Keratinocyte (primary cell): ENCODE results near the gene DACT2.

Source experiments
- EZH2 ChIP-seq: IDR thresholded peaks from one replicate; pipeline ENCODE4 v1.6.1; 2012; ENCODE audit warnings: inconsistent platforms, mild to moderate bottlenecking, low read length, moderate library complexity
- TF ChIP-seq, protein P1 (sequence below), 3 experiments: IDR thresholded peaks in 1 of 3; conservative IDR thresholded peaks in 1 of 3; optimal IDR thresholded peaks in 1 of 3; 2 replicates in 2 of 3; 3 replicates in 1 of 3; pipeline versions ENCODE3 to v1.5.1; 2011; ENCODE audit warnings: low read length in 3 of 3, mild to moderate bottlenecking in 3 of 3, moderate library complexity in 2 of 3, control low read depth in 1 of 3, inconsistent platforms in 1 of 3; ENCODE audit not compliant: insufficient read depth in 2 of 3; ENCODE audit errors: extremely low read depth in 1 of 3

DNA sequence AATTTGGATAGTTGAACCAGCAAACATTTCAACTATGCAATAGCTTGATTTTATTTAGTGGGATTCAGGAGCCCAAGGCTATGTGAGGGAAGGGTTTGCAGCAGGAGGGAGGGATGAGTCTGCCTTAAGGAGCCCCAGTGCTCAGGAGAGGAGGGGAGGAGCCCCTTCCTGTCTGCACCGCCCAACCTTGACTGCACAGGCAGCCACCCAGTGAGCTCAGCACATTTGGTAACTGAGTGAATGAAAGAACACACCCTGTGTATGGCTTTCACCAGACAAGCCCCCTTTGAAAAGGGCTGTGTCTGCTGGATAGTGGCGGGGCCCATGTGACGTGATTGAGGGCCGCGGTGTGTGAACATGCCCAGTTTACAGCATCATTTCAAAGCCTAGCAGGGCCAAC, 17.0 kb downstream of the DACT2 start:
- TF ChIP-seq, protein P1, sequence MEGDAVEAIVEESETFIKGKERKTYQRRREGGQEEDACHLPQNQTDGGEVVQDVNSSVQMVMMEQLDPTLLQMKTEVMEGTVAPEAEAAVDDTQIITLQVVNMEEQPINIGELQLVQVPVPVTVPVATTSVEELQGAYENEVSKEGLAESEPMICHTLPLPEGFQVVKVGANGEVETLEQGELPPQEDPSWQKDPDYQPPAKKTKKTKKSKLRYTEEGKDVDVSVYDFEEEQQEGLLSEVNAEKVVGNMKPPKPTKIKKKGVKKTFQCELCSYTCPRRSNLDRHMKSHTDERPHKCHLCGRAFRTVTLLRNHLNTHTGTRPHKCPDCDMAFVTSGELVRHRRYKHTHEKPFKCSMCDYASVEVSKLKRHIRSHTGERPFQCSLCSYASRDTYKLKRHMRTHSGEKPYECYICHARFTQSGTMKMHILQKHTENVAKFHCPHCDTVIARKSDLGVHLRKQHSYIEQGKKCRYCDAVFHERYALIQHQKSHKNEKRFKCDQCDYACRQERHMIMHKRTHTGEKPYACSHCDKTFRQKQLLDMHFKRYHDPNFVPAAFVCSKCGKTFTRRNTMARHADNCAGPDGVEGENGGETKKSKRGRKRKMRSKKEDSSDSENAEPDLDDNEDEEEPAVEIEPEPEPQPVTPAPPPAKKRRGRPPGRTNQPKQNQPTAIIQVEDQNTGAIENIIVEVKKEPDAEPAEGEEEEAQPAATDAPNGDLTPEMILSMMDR (optimal IDR thresholded peaks at IDR 0.05 in 1 of 3, IDR thresholded peaks at IDR 0.05 in 1 of 3, conservative IDR thresholded peaks at IDR 0.05 in 1 of 3; ENCODE audit: extremely low read depth in 1 of 3, insufficient read depth in 2 of 3, low read length in 3 of 3) = no peak
- TF ChIP-seq EZH2 = no peak
